ENCODE data around the gene SLC6A18. TPM values are rescaled to one million over a fixed set of nuclear protein-coding genes. Genes with fewer than 3 reads are reported as not detected.

Gene SLC6A18
- total RNA-seq, 2 donors from 2014 or later: not detected

- TF ChIP-seq POLR2A (IDR thresholded peaks at IDR 0.05) (no peak), CTCF (IDR thresholded peaks at IDR 0.05) (no peak)
- Histone ChIP-seq H3K27ac (no peak overlapping the region), H3K4me3 (no peak overlapping the region), H3K36me3 (replicated peaks in 1 of 2; ENCODE audit: insufficient read depth in 1 of 2, low read depth in 2 of 2) (no peaks in the 10 kb centered on the region), H3K4me1 (no peaks in the 10 kb centered on the region), H3K27me3 (no peaks in the 10 kb centered on the region), H3K9me3 (no peaks in the 10 kb centered on the region)
- WGBS, 2 donors: 72 to 77% methylated on average over 14 to 16 of the region's 16 CpGs
- intact Hi-C loops (cut with DNase I): no loop called here
- ATAC-seq: no peak
- no peak for DNase-seq
These were observed 29.9 kb downstream of the SLC6A18 start for GRCh38 chr5:1255081-1255561.

- no peaks in the 10 kb centered on the region for H3K36me3 ChIP-seq (replicated peaks in 1 of 2; ENCODE audit: insufficient read depth in 1 of 2, low read depth in 2 of 2)
- DNase-seq: no peak
- 85 to 92% methylated on average over 7 to 23 of the region's 23 CpGs for WGBS, 2 donors
- no peak for TF ChIP-seq POLR2A (IDR thresholded peaks at IDR 0.05)
- TF ChIP-seq CTCF (IDR thresholded peaks at IDR 0.05): no peak
- no peak overlapping the region for H3K27ac ChIP-seq
- H3K4me3 ChIP-seq: no peak overlapping the region
- ATAC-seq: no peak
- intact Hi-C loops (cut with DNase I): no loop called here
- H3K27me3 ChIP-seq: no peaks in the 10 kb centered on the region
- H3K9me3 ChIP-seq: no peaks in the 10 kb centered on the region
- H3K4me1 ChIP-seq: no peaks in the 10 kb centered on the region
These were observed 31.6 kb downstream of the SLC6A18 start for GRCh38 chr5:1256776-1257175.

GRCh38 chr5:1257363-1257762 is 32.2 kb downstream of the SLC6A18 start:
- Histone ChIP-seq H3K4me1 (no peaks in the 10 kb centered on the region), H3K36me3 (replicated peaks in 1 of 2; ENCODE audit: insufficient read depth in 1 of 2, low read depth in 2 of 2) (no peaks in the 10 kb centered on the region), H3K4me3 (no peak overlapping the region), H3K9me3 (no peaks in the 10 kb centered on the region), H3K27me3 (no peaks in the 10 kb centered on the region), H3K27ac (no peak overlapping the region)
- no peak for ATAC-seq
- WGBS, 2 donors: 82 to 84% methylated on average over 15 to 17 of the region's 17 CpGs
- TF ChIP-seq POLR2A (IDR thresholded peaks at IDR 0.05): no peak
- TF ChIP-seq CTCF (IDR thresholded peaks at IDR 0.05): no peak
- intact Hi-C loops (cut with DNase I): no loop called here
- DNase-seq: no peak

- DNase-seq (no peak), ATAC-seq (no peak)
- no peaks in the 10 kb centered on the region for H3K9me3 ChIP-seq
- H3K27me3 ChIP-seq: no peaks in the 10 kb centered on the region
- intact Hi-C loops (cut with DNase I): no loop called here
- TF ChIP-seq CTCF (IDR thresholded peaks at IDR 0.05) (no peak), POLR2A (IDR thresholded peaks at IDR 0.05) (no peak)
- H3K36me3 ChIP-seq (replicated peaks in 1 of 2; ENCODE audit: insufficient read depth in 1 of 2, low read depth in 2 of 2): no peaks in the 10 kb centered on the region
- WGBS, 2 donors: 62 to 75% methylated on average over 5 to 13 of the region's 13 CpGs
- H3K27ac ChIP-seq: no peak overlapping the region
- H3K4me3 ChIP-seq: no peak overlapping the region
- no peaks in the 10 kb centered on the region for H3K4me1 ChIP-seq
These were observed 32.7 kb downstream of the SLC6A18 start for GRCh38 chr5:1257841-1258240.

- DNase-seq: no peak
- Histone ChIP-seq H3K4me1 (no peaks in the 10 kb centered on the region), H3K36me3 (replicated peaks in 1 of 2; ENCODE audit: insufficient read depth in 1 of 2, low read depth in 2 of 2) (no peaks in the 10 kb centered on the region), H3K9me3 (no peaks in the 10 kb centered on the region), H3K4me3 (no peak overlapping the region), H3K27me3 (no peaks in the 10 kb centered on the region), H3K27ac (no peak overlapping the region)
- WGBS, 2 donors: 83 to 84% methylated on average over 20 to 23 of the region's 23 CpGs
- no peak for TF ChIP-seq CTCF (IDR thresholded peaks at IDR 0.05)
- no peak for TF ChIP-seq POLR2A (IDR thresholded peaks at IDR 0.05)
- no peak for ATAC-seq
- intact Hi-C loops (cut with DNase I): no loop called here
These were observed 34.8 kb downstream of the SLC6A18 start for GRCh38 chr5:1259806-1260480.
